ENCODE results near the gene SNX33. TPM values are rescaled to one million over a fixed set of nuclear protein-coding genes. Genes with fewer than 3 reads are reported as not detected.

Gene SNX33
- total and polyA plus RNA-seq, 2 donors from 2014 or later: 14.2 to 20.2 TPM

DNA sequence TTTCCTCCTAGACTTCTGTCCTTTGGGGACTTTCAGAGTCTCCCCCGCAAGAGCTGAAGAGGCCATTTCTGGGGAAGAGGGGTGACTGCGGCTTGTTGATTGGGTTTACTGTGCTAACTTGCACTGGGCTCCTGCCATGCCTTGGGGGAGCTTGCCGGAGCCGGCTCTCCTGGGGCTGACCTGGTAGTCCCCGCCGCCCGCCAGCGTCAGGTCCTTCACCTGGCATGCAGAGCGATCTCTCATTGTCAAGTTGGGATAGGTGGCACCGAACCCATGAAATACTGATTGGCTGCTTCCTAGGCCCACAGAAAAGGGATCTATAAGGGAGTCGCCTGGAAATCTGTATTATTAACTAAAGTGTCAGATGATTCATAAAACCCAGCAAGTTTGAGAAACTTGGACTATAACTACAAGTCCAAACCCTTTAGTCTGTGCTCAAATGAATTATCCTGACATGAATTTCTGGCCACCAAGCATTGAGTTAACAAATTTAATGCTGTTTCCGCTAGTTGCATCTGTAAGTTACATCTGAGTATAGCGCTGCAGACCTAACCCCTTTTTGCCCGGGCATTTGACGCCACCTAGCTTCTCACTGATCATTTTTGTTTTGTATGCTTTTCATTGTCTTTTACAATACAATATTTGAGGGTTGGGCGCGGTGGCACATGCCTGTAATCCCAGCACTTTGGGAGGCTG, 7.1 kb upstream of the SNX33 start:
- Histone ChIP-seq H3K9ac (ENCODE audit: low read length in 3 of 3) (peak overlapping the region; percentile 65 to 97 (median 71)), H3K9me3 (ENCODE audit: control insufficient read depth in 2 of 3, insufficient read depth in 1 of 3, low read length in 3 of 3) (no peaks in the 10 kb centered on the region), H3K4me1 (ENCODE audit: control insufficient read depth in 2 of 3, insufficient read depth in 2 of 3, low read depth in 1 of 3, low read length in 3 of 3) (peaks cover 0 to 15% (median 0%) of the 10 kb centered on the region in 3 donors), H3K36me3 (ENCODE audit: control insufficient read depth in 2 of 3, insufficient read depth in 3 of 3, low read length in 3 of 3) (no peaks in the 10 kb centered on the region), H3K27me3 (ENCODE audit: control insufficient read depth, insufficient read depth, low read length) (no peaks in the 10 kb centered on the region), H3K4me3 (ENCODE audit: low read length in 3 of 3) (peak overlapping the region; percentile 83 to 98 (median 95)), H3K27ac (ENCODE audit: low read depth in 2 of 2, low read length in 2 of 2) (peak overlapping the region; percentile 83 to 98)
- no peak for FAIRE-seq
- intact Hi-C loops (cut with DNase I): no loop called here
- TF ChIP-seq, protein P1, sequence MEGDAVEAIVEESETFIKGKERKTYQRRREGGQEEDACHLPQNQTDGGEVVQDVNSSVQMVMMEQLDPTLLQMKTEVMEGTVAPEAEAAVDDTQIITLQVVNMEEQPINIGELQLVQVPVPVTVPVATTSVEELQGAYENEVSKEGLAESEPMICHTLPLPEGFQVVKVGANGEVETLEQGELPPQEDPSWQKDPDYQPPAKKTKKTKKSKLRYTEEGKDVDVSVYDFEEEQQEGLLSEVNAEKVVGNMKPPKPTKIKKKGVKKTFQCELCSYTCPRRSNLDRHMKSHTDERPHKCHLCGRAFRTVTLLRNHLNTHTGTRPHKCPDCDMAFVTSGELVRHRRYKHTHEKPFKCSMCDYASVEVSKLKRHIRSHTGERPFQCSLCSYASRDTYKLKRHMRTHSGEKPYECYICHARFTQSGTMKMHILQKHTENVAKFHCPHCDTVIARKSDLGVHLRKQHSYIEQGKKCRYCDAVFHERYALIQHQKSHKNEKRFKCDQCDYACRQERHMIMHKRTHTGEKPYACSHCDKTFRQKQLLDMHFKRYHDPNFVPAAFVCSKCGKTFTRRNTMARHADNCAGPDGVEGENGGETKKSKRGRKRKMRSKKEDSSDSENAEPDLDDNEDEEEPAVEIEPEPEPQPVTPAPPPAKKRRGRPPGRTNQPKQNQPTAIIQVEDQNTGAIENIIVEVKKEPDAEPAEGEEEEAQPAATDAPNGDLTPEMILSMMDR (IDR thresholded peaks at IDR 0.05; ENCODE audit: borderline replicate concordance, extremely low read depth, insufficient read depth): no peak
- DNase-seq: peak in 3 of 5 donors; percentile 11 to 71 (median 66)

DNA sequence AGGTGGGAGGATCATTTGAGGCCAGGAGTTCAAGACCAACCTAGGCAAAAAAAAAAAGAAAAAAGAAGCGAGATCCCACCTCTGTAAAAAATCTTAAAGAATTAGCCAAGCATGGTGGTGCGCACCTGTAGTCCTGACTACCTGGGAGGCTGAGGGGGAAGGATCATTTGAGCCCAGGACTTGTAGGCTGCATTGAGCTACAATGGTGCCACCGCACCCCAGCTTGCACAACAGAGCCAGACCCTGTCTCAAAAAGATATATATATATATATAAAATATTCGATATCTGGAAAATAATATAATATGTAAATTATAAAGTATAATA, 6.6 kb upstream of the SNX33 start:
- Histone ChIP-seq H3K36me3 (ENCODE audit: control insufficient read depth in 2 of 3, insufficient read depth in 3 of 3, low read length in 3 of 3) (no peaks in the 10 kb centered on the region), H3K9ac (ENCODE audit: low read length in 3 of 3) (no peak overlapping the region), H3K27me3 (ENCODE audit: control insufficient read depth, insufficient read depth, low read length) (no peaks in the 10 kb centered on the region), H3K9me3 (ENCODE audit: control insufficient read depth in 2 of 3, insufficient read depth in 1 of 3, low read length in 3 of 3) (no peaks in the 10 kb centered on the region), H3K4me3 (ENCODE audit: low read length in 3 of 3) (peak overlapping the region in 1 of 3 donors; percentile 98), H3K27ac (ENCODE audit: low read depth in 2 of 2, low read length in 2 of 2) (no peak overlapping the region), H3K4me1 (ENCODE audit: control insufficient read depth in 2 of 3, insufficient read depth in 2 of 3, low read depth in 1 of 3, low read length in 3 of 3) (peaks cover 0 to 15% (median 0%) of the 10 kb centered on the region in 3 donors)
- DNase-seq (peak in 1 of 5 donors; percentile 25), FAIRE-seq (no peak)
- intact Hi-C loops (cut with DNase I): no loop called here
- TF ChIP-seq, protein P1 (IDR thresholded peaks at IDR 0.05; ENCODE audit: borderline replicate concordance, extremely low read depth, insufficient read depth): no peak

DNA sequence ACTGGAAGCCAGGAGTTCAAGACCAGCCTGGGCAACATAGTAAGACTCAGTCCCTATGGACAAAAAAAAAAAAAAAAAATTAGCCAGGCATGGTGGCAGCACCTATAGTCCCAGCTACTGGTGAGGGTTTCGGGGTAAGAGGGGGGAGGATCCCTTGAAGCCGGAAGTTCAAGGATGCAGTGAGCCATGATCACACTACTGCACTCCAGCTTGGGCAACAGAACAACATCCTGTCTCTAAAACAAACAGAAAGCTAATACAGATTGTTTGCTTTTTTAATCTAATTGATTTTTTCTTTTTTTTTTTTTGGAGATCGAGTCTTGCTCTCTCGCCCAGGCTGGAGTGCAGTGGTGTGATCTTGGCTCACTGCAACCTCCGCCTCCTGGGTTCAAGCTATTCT, 6.1 kb upstream of the SNX33 start:
- no peak overlapping the region for H3K9ac ChIP-seq (ENCODE audit: low read length in 3 of 3)
- H3K36me3 ChIP-seq (ENCODE audit: control insufficient read depth in 2 of 3, insufficient read depth in 3 of 3, low read length in 3 of 3): no peaks in the 10 kb centered on the region
- H3K9me3 ChIP-seq (ENCODE audit: control insufficient read depth in 2 of 3, insufficient read depth in 1 of 3, low read length in 3 of 3): no peaks in the 10 kb centered on the region
- peak in 1 of 5 donors; percentile 15 for DNase-seq
- H3K4me3 ChIP-seq (ENCODE audit: low read length in 3 of 3): no peak overlapping the region
- TF ChIP-seq, protein P1 (IDR thresholded peaks at IDR 0.05; ENCODE audit: borderline replicate concordance, extremely low read depth, insufficient read depth): no peak
- intact Hi-C loops (cut with DNase I): no loop called here
- H3K27me3 ChIP-seq (ENCODE audit: control insufficient read depth, insufficient read depth, low read length): no peaks in the 10 kb centered on the region
- H3K27ac ChIP-seq (ENCODE audit: low read depth in 2 of 2, low read length in 2 of 2): no peak overlapping the region
- no peak for FAIRE-seq
- H3K4me1 ChIP-seq (ENCODE audit: control insufficient read depth in 2 of 3, insufficient read depth in 2 of 3, low read depth in 1 of 3, low read length in 3 of 3): peaks cover 0 to 20% (median 0%) of the 10 kb centered on the region in 3 donors
